Suprapubic skin (tissue), 3 donors: ENCODE results near the gene USP3.

Experiments used
- CTCF ChIP-seq, 2 donors: fragments of 200-600 bp in 1 of 2; fragments of 450-650 bp in 1 of 2; sonication (generic) in 1 of 2; IDR thresholded peaks; one replicate each; pipeline ENCODE4 v1.5.1; 2016 to 2019; ENCODE audit warnings: antibody characterized with exemption in 2 of 2, mild to moderate bottlenecking in 1 of 2, moderate library complexity in 1 of 2
- EP300 ChIP-seq: sonication (generic); formaldehyde crosslinking; IDR thresholded peaks from one replicate; pipeline ENCODE4 v1.6.1; 2017; ENCODE audit warnings: antibody characterized with exemption
- POLR2A ChIP-seq, 2 donors: fragments of 450-650 bp; IDR thresholded peaks; one replicate each; pipeline ENCODE4 v1.6.1; 2017; ENCODE audit warnings: antibody characterized with exemption in 2 of 2, mild to moderate bottlenecking in 2 of 2, moderate library complexity in 2 of 2

GRCh38 chr15:63556736-63557135 is 52.3 kb downstream of the USP3 start:
- no peak for TF ChIP-seq CTCF (IDR thresholded peaks at IDR 0.05)
- TF ChIP-seq EP300: no peak
- no peak for TF ChIP-seq POLR2A (IDR thresholded peaks at IDR 0.05)
